RWPE2 (cell line): ENCODE results near the gene FRY.

Experiments used
- ATAC-seq: fragments of 200-7000 bp; cut with Tn5 transposase; 3 replicates; pipeline ENCODE4 v1.9.1; 2021; ENCODE audit warnings: low read depth
- DNase-seq: peaks from one replicate; pipeline ENCODE4 v3.0.0-alpha.2; 2020; ENCODE audit warnings: low spot score
- H3K27ac ChIP-seq: fragments of 450-650 bp; 2 replicates; pipeline ENCODE4 v1.5.1; 2017; ENCODE audit warnings: mild to moderate bottlenecking; ENCODE audit not compliant: poor library complexity, severe bottlenecking
- H3K27me3 ChIP-seq: fragments of 250-450 bp; sonication (Bioruptor Pico); 2 replicates; pipeline ENCODE4 v1.5.1; 2021; ENCODE audit warnings: mild to moderate bottlenecking, moderate library complexity; ENCODE audit not compliant: insufficient read depth, poor library complexity, severe bottlenecking
- H3K36me3 ChIP-seq: fragments of 250-450 bp; sonication (Bioruptor Pico); 2 replicates; pipeline ENCODE4 v1.5.1; 2020; ENCODE audit warnings: low read depth, mild to moderate bottlenecking, moderate library complexity
- H3K4me1 ChIP-seq: fragments of 250-450 bp; sonication (Bioruptor Pico); 2 replicates; pipeline ENCODE4 v1.5.1; 2021; ENCODE audit warnings: mild to moderate bottlenecking, moderate library complexity; ENCODE audit not compliant: insufficient read depth, poor library complexity, severe bottlenecking
- H3K4me3 ChIP-seq: fragments of 250-450 bp; sonication (Bioruptor Pico); 2 replicates; pipeline ENCODE4 v1.5.1; 2021; ENCODE audit warnings: mild to moderate bottlenecking, moderate library complexity; ENCODE audit not compliant: severe bottlenecking
- H3K9me3 ChIP-seq: fragments of 250-450 bp; sonication (Bioruptor Pico); 2 replicates; pipeline ENCODE4 v1.5.1; 2021; ENCODE audit warnings: mild to moderate bottlenecking, moderate library complexity; ENCODE audit not compliant: severe bottlenecking
- CTCF ChIP-seq: fragments of 450-650 bp; IDR thresholded peaks from one replicate; pipeline ENCODE4 v1.5.1; 2017; ENCODE audit warnings: mild to moderate bottlenecking, moderate library complexity; ENCODE audit not compliant: poor library complexity, severe bottlenecking

FRY gene

GRCh38 chr13:32254416-32254815 is 222.8 kb downstream of the FRY start:
- Histone ChIP-seq H3K27ac (no peak overlapping the region), H3K36me3 (no peaks in the 10 kb centered on the region), H3K9me3 (no peaks in the 10 kb centered on the region), H3K4me3 (no peak overlapping the region), H3K4me1 (peaks cover 14% of the 10 kb centered on the region), H3K27me3 (no peaks in the 10 kb centered on the region)
- no peak for DNase-seq
- peak; percentile 35; the same call in 1 of the 3 replicates for ATAC-seq
- TF ChIP-seq CTCF = no peak

- no peak overlapping the region for H3K27ac ChIP-seq
- no peaks in the 10 kb centered on the region for H3K9me3 ChIP-seq
- TF ChIP-seq CTCF = no peak
- no peak for DNase-seq
- no peaks in the 10 kb centered on the region for H3K27me3 ChIP-seq
- no peaks in the 10 kb centered on the region for H3K36me3 ChIP-seq
- H3K4me3 ChIP-seq = no peak overlapping the region
- peak; percentile 56; the same call in 2 of the 3 replicates for ATAC-seq
- peaks cover 14% of the 10 kb centered on the region for H3K4me1 ChIP-seq
These were observed 223.5 kb downstream of the FRY start for GRCh38 chr13:32254916-32255723.

GRCh38 chr13:32255724-32256109 is 224.1 kb downstream of the FRY start:
- Histone ChIP-seq H3K27me3 (no peaks in the 10 kb centered on the region), H3K27ac (no peak overlapping the region), H3K4me3 (no peak overlapping the region), H3K9me3 (no peaks in the 10 kb centered on the region), H3K4me1 (peaks cover 14% of the 10 kb centered on the region), H3K36me3 (no peaks in the 10 kb centered on the region)
- TF ChIP-seq CTCF = no peak
- no peak for DNase-seq
- no peak for ATAC-seq

- TF ChIP-seq CTCF = no peak
- Histone ChIP-seq H3K4me3 (no peak overlapping the region), H3K9me3 (no peaks in the 10 kb centered on the region), H3K36me3 (no peaks in the 10 kb centered on the region), H3K27me3 (no peaks in the 10 kb centered on the region), H3K4me1 (peaks cover 14% of the 10 kb centered on the region), H3K27ac (no peak overlapping the region)
- DNase-seq = no peak
- ATAC-seq = no peak
These were observed 224.7 kb downstream of the FRY start for GRCh38 chr13:32256243-32256642.

GRCh38 chr13:32257649-32258048 is 226.1 kb downstream of the FRY start:
- H3K36me3 ChIP-seq = no peaks in the 10 kb centered on the region
- H3K27me3 ChIP-seq = no peaks in the 10 kb centered on the region
- H3K9me3 ChIP-seq = no peaks in the 10 kb centered on the region
- no peak overlapping the region for H3K27ac ChIP-seq
- no peak for TF ChIP-seq CTCF
- DNase-seq (no peak), ATAC-seq (no peak)
- H3K4me3 ChIP-seq = no peak overlapping the region
- peaks cover 14% of the 10 kb centered on the region for H3K4me1 ChIP-seq
